Prostate gland (tissue), 2 donors: Measurements from ENCODE around the gene FMNL2.

Experiments
- POLR2A ChIP-seq: fragments of 450-650 bp; IDR thresholded peaks from one replicate; pipeline ENCODE4 v1.6.1; 2016; ENCODE audit warnings: antibody characterized with exemption, mild to moderate bottlenecking
- POLR2AphosphoS5 ChIP-seq: sonication (generic); formaldehyde crosslinking; IDR thresholded peaks from one replicate; pipeline ENCODE4 v1.6.1; 2017; ENCODE audit warnings: antibody characterized with exemption
- TF ChIP-seq, protein P1 (sequence below), 4 experiments: fragments of 200-600 bp in 2 of 4; fragments of 450-650 bp in 2 of 4; sonication (generic) in 2 of 4; IDR thresholded peaks; 1 replicate in 3 of 4; 2 replicates in 1 of 4; pipeline ENCODE4 v1.5.1; 2016 to 2019; ENCODE audit warnings: antibody characterized with exemption in 4 of 4, mild to moderate bottlenecking in 2 of 4, moderate library complexity in 2 of 4

DNA sequence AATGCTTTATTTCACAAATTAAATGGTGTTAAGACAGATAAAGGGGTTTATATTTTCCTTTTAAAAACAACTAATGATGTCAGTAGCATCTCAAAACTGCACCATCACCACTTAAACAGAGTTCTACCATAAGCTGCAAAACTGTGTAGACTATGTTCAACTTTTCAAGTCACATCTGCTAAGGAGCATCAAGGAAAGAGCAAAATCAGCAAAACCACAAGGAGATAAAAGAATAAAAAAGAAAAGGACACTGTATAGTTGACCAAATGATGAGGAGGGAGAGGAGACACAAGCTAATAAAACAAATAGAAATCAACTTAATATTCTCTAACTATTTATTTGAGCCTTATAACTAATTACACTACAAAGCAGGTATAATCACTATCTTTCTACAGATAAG lies 348.4 kb downstream of the FMNL2 start:
- TF ChIP-seq, protein P1, sequence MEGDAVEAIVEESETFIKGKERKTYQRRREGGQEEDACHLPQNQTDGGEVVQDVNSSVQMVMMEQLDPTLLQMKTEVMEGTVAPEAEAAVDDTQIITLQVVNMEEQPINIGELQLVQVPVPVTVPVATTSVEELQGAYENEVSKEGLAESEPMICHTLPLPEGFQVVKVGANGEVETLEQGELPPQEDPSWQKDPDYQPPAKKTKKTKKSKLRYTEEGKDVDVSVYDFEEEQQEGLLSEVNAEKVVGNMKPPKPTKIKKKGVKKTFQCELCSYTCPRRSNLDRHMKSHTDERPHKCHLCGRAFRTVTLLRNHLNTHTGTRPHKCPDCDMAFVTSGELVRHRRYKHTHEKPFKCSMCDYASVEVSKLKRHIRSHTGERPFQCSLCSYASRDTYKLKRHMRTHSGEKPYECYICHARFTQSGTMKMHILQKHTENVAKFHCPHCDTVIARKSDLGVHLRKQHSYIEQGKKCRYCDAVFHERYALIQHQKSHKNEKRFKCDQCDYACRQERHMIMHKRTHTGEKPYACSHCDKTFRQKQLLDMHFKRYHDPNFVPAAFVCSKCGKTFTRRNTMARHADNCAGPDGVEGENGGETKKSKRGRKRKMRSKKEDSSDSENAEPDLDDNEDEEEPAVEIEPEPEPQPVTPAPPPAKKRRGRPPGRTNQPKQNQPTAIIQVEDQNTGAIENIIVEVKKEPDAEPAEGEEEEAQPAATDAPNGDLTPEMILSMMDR (IDR thresholded peaks at IDR 0.05) = no peak
- TF ChIP-seq POLR2A (no peak), POLR2AphosphoS5 (no peak)
